SK-N-SH treated with all-trans-retinoic acid at 6 μM for 48 hours (cell line): ENCODE results near the gene RRP36.

Experiments
- ATAC-seq: fragments of 200-7000 bp; cut with Tn5 transposase; 3 replicates; pipeline ENCODE4 v1.9.1; 2020; ENCODE audit warnings: mild to moderate bottlenecking, moderate library complexity
- ARNTL ChIP-seq: fragments of 450-650 bp; formaldehyde crosslinking; IDR thresholded peaks from 2 replicates; pipeline ENCODE4 v1.5.0; 2020; ENCODE audit warnings: low read depth, mild to moderate bottlenecking, moderate library complexity, borderline replicate concordance
- BACH2 ChIP-seq: fragments of 250-450 bp; sonication (Bioruptor Pico); IDR thresholded peaks from 2 replicates; pipeline ENCODE4 v1.9.0; 2021; ENCODE audit warnings: mild to moderate bottlenecking, borderline replicate concordance
- CSDC2 ChIP-seq: fragments of 250-450 bp; sonication (Bioruptor Pico); IDR thresholded peaks from 2 replicates; pipeline ENCODE4 v1.5.0; 2020; ENCODE audit warnings: mild to moderate bottlenecking, moderate library complexity
- CSRNP3 ChIP-seq: fragments of 250-450 bp; sonication (Bioruptor Pico); IDR thresholded peaks from 2 replicates; pipeline ENCODE4 v1.5.1; 2021; ENCODE audit warnings: mild to moderate bottlenecking, moderate library complexity
- ESRRG ChIP-seq: fragments of 250-450 bp; sonication (Bioruptor Pico); IDR thresholded peaks from 2 replicates; pipeline ENCODE4 v1.6.1; 2021; ENCODE audit warnings: mild to moderate bottlenecking
- GLIS3 ChIP-seq: fragments of 250-450 bp; sonication (Bioruptor Pico); IDR thresholded peaks from 2 replicates; pipeline ENCODE4 v1.5.0; 2020; ENCODE audit warnings: mild to moderate bottlenecking, moderate library complexity
- ISL1 ChIP-seq: fragments of 250-450 bp; sonication (Bioruptor Pico); IDR thresholded peaks from 2 replicates; pipeline ENCODE4 v2.1.2; 2022; ENCODE audit warnings: mild to moderate bottlenecking, moderate library complexity
- OSR1 ChIP-seq: fragments of 250-450 bp; sonication (Bioruptor Pico); IDR thresholded peaks from 2 replicates; pipeline ENCODE4 v1.8.0; 2022; ENCODE audit warnings: moderate library complexity, mild to moderate bottlenecking, inconsistent platforms
- PATZ1 ChIP-seq: fragments of 250-450 bp; sonication (Bioruptor Pico); IDR thresholded peaks from 2 replicates; pipeline ENCODE4 v1.8.0; 2020; ENCODE audit warnings: mild to moderate bottlenecking, moderate library complexity, borderline replicate concordance
- POU6F1 ChIP-seq: fragments of 250-450 bp; sonication (Bioruptor Pico); IDR thresholded peaks from 2 replicates; pipeline ENCODE4 v1.8.0; 2021; ENCODE audit warnings: low read depth, mild to moderate bottlenecking, moderate library complexity, borderline replicate concordance
- PPARA ChIP-seq: fragments of 250-450 bp; sonication (Bioruptor Pico); IDR thresholded peaks from 2 replicates; pipeline ENCODE4 v1.5.0; 2020; ENCODE audit warnings: mild to moderate bottlenecking, borderline replicate concordance
- SNAI2 ChIP-seq: fragments of 250-450 bp; sonication (Bioruptor Pico); IDR thresholded peaks from 2 replicates; pipeline ENCODE4 v1.5.0; 2020; ENCODE audit warnings: mild to moderate bottlenecking, moderate library complexity
- TCF4 ChIP-seq: fragments of 250-450 bp; sonication (Bioruptor Pico); IDR thresholded peaks from 2 replicates; pipeline ENCODE4 v1.8.0; 2021; ENCODE audit warnings: mild to moderate bottlenecking, moderate library complexity, borderline replicate concordance
- TOX ChIP-seq: fragments of 250-450 bp; sonication (Bioruptor Pico); IDR thresholded peaks from 2 replicates; pipeline ENCODE4 v1.8.0; 2021; ENCODE audit warnings: mild to moderate bottlenecking, moderate library complexity, borderline replicate concordance
- TSHZ2 ChIP-seq: fragments of 250-450 bp; sonication (Bioruptor Pico); IDR thresholded peaks from 2 replicates; pipeline ENCODE4 v1.5.0; 2020; ENCODE audit warnings: mild to moderate bottlenecking, moderate library complexity
- ZC3H10 ChIP-seq: fragments of 250-450 bp; sonication (Bioruptor Pico); IDR thresholded peaks from 2 replicates; pipeline ENCODE4 v1.5.1; 2021; ENCODE audit warnings: mild to moderate bottlenecking, moderate library complexity
- ZFP3 ChIP-seq: fragments of 250-450 bp; sonication (Bioruptor Pico); IDR thresholded peaks from 2 replicates; pipeline ENCODE4 v1.5.0; 2020; ENCODE audit warnings: mild to moderate bottlenecking, moderate library complexity
- ZFP30 ChIP-seq: fragments of 450-650 bp; formaldehyde crosslinking; IDR thresholded peaks from 2 replicates; pipeline ENCODE4 v1.5.0; 2022; ENCODE audit warnings: mild to moderate bottlenecking, moderate library complexity
- ZNF565 ChIP-seq: fragments of 450-650 bp; formaldehyde crosslinking; conservative IDR thresholded peaks from 2 replicates; pipeline ENCODE4 v1.5.0; 2020; ENCODE audit warnings: low read depth, mild to moderate bottlenecking, moderate library complexity
- ZNF70 ChIP-seq: fragments of 450-650 bp; formaldehyde crosslinking; IDR thresholded peaks from 2 replicates; pipeline ENCODE4 v1.5.0; 2020; ENCODE audit warnings: mild to moderate bottlenecking, moderate library complexity
- ZNF8 ChIP-seq: fragments of 450-650 bp; formaldehyde crosslinking; IDR thresholded peaks from 2 replicates; pipeline ENCODE4 v1.5.0; 2020; ENCODE audit warnings: mild to moderate bottlenecking, moderate library complexity

Gene RRP36

GRCh38 chr6:43029120-43029519 is 7.7 kb downstream of the RRP36 start:
- ATAC-seq, result no peak
- no peak for TF ChIP-seq CSDC2 (CRISPR knock-in tag)
- TF ChIP-seq ZFP3 (CRISPR knock-in tag), result no peak
- TF ChIP-seq POU6F1 (CRISPR knock-in tag), result no peak
- no peak for TF ChIP-seq ZNF565 (CRISPR knock-in tag)
- no peak for TF ChIP-seq TSHZ2 (CRISPR knock-in tag)
- no peak for TF ChIP-seq BACH2
- no peak for TF ChIP-seq PPARA
- no peak for TF ChIP-seq ZNF70 (CRISPR knock-in tag)
- no peak for TF ChIP-seq ZNF8
- TF ChIP-seq GLIS3, result no peak
- no peak for TF ChIP-seq ZC3H10 (CRISPR knock-in tag)
- no peak for TF ChIP-seq PATZ1 (CRISPR knock-in tag)

- ATAC-seq, result no peak
Measured at GRCh38 chr6:43032326-43032725, 10.9 kb downstream of the RRP36 start.

More at GRCh38 chr6:43032326-43032725, 10.9 kb downstream of the RRP36 start:
- no peak for TF ChIP-seq CSRNP3
- no peak for TF ChIP-seq ARNTL (CRISPR knock-in tag)
- TF ChIP-seq TCF4, result no peak
- TF ChIP-seq GLIS3, result no peak
- no peak for TF ChIP-seq TOX
- TF ChIP-seq ISL1 (CRISPR knock-in tag), result no peak
- TF ChIP-seq POU6F1 (CRISPR knock-in tag), result no peak
- no peak for TF ChIP-seq PATZ1 (CRISPR knock-in tag)
- no peak for TF ChIP-seq PPARA
- TF ChIP-seq ZFP30 (CRISPR knock-in tag), result no peak
- no peak for TF ChIP-seq TSHZ2 (CRISPR knock-in tag)
- no peak for TF ChIP-seq ZNF8
- no peak for TF ChIP-seq SNAI2 (CRISPR knock-in tag)
- no peak for TF ChIP-seq CSDC2 (CRISPR knock-in tag)
- no peak for TF ChIP-seq ZC3H10 (CRISPR knock-in tag)
- no peak for TF ChIP-seq ZNF565 (CRISPR knock-in tag)
- no peak for TF ChIP-seq OSR1 (CRISPR knock-in tag)
- no peak for TF ChIP-seq ESRRG (CRISPR knock-in tag)
- TF ChIP-seq BACH2, result no peak
- TF ChIP-seq ZFP3 (CRISPR knock-in tag), result no peak
- TF ChIP-seq, all 23 proteins: peak for 0
